Putamen (tissue), 1 donor: ENCODE results near the gene RNF11.
"Not testable (repeated sequence)": the region's sequence is repeated elsewhere in the genome, so short reads cannot be mapped to it uniquely, and the experiment has no call there.

Source experiments
- DNase-seq: peaks from one replicate; pipeline ENCODE4 v3.0.0-alpha.2; 2016; ENCODE audit warnings: low spot score

The RNF11 gene

GRCh38 chr1:51228471-51228870 is 7.6 kb upstream of the RNF11 start:
- DNase-seq, result not testable (repeated sequence)

GRCh38 chr1:51230501-51231078 is 5.5 kb upstream of the RNF11 start:
- no peak for DNase-seq

- no peak for DNase-seq
These were observed 5.0 kb upstream of the RNF11 start for GRCh38 chr1:51231120-51231519.

GRCh38 chr1:51231896-51232295 is 4.2 kb upstream of the RNF11 start:
- DNase-seq, result no peak

- not testable (repeated sequence) for DNase-seq
These were observed 1.8 kb upstream of the RNF11 start for GRCh38 chr1:51234236-51234635.

- DNase-seq, result peak; percentile 8
These were observed 1.2 kb upstream of the RNF11 start for GRCh38 chr1:51234721-51235425.

GRCh38 chr1:51236531-51237350 is 668 bp downstream of the RNF11 start:
- DNase-seq, result peak; percentile 39

- DNase-seq, result no peak
These were observed 1.4 kb downstream of the RNF11 start for GRCh38 chr1:51237351-51238033.

- no peak for DNase-seq
These were observed 1.9 kb downstream of the RNF11 start for GRCh38 chr1:51238034-51238403.

- no peak for DNase-seq
These were observed 4.0 kb downstream of the RNF11 start for GRCh38 chr1:51240084-51240483.

GRCh38 chr1:51241119-51241518 is 5.0 kb downstream of the RNF11 start:
- no peak for DNase-seq

GRCh38 chr1:51242546-51242945 is 6.5 kb downstream of the RNF11 start:
- DNase-seq, result no peak

GRCh38 chr1:51247022-51247421 is 10.9 kb downstream of the RNF11 start:
- no peak for DNase-seq

- DNase-seq, result no peak
These were observed 11.4 kb downstream of the RNF11 start for GRCh38 chr1:51247499-51247898.

- DNase-seq, result no peak
These were observed 13.4 kb downstream of the RNF11 start for GRCh38 chr1:51249445-51249844.

GRCh38 chr1:51250729-51251128 is 14.7 kb downstream of the RNF11 start:
- not testable (repeated sequence) for DNase-seq

GRCh38 chr1:51251165-51251564 is 15.1 kb downstream of the RNF11 start:
- DNase-seq, result not testable (repeated sequence)

- DNase-seq, result no peak
These were observed 16.3 kb downstream of the RNF11 start for GRCh38 chr1:51252366-51252765.

- DNase-seq, result no peak
These were observed 17.6 kb downstream of the RNF11 start for GRCh38 chr1:51253691-51254090.

- no peak for DNase-seq
These were observed 19.3 kb downstream of the RNF11 start for GRCh38 chr1:51255331-51255730.

- DNase-seq, result no peak
These were observed 27.2 kb downstream of the RNF11 start for GRCh38 chr1:51263147-51263877.

- no peak for DNase-seq
These were observed 28.4 kb downstream of the RNF11 start for GRCh38 chr1:51264451-51264850.
